PC-9 (cell line): Measurements from ENCODE around the gene IDH3G. TPM values are rescaled to one million over a fixed set of nuclear protein-coding genes. Genes with fewer than 3 reads are reported as not detected.

Experiments used
- BruUV-seq: library from RNA; stranded (reverse); fragments of 400-500 nt; replicated peaks from 2 replicates; lab custom pipeline; 2021; lab: Mats Ljungman, UMichigan
- CTCF ChIA-PET: fragments of 300-600 bp; sonication (Branson Sonifier 250); formaldehyde crosslinking; loops from one replicate; lab custom pipeline; 2022; ENCODE audit warnings: antibody characterized with exemption; lab: Charles Lee
- POLR2A ChIA-PET: fragments of 300-600 bp; sonication (Branson Sonifier 250); formaldehyde crosslinking; loops from one replicate; lab custom pipeline; 2022; ENCODE audit warnings: antibody characterized with exemption; ENCODE audit not compliant: unreplicated experiment; lab: Charles Lee
- DNase-seq, 2 experiments: peaks; one replicate each; pipeline versions ENCODE4 v3.0.0 to v3.0.0-alpha.2; 2015 to 2022; ENCODE audit warnings: mixed read lengths in 1 of 2
- H2AFZ ChIP-seq: fragments of 200-600 bp; sonication (generic); 2 replicates; pipeline ENCODE4 v1.8.1; 2017; ENCODE audit warnings: antibody characterized with exemption
- H3F3A ChIP-seq: fragments of 200-600 bp; sonication (generic); 2 replicates; pipeline ENCODE4 v1.8.1; 2017; ENCODE audit warnings: antibody characterized with exemption, mild to moderate bottlenecking, low read depth; ENCODE audit not compliant: insufficient read depth
- H3K27ac ChIP-seq: fragments of 200-600 bp; sonication (generic); 2 replicates; pipeline ENCODE4 v1.6.1; 2016; ENCODE audit warnings: mixed run types
- H3K27me3 ChIP-seq: fragments of 200-600 bp; sonication (generic); 2 replicates; pipeline ENCODE4 v1.6.1; 2016; ENCODE audit warnings: low read depth, mixed run types; ENCODE audit not compliant: insufficient read depth
- H3K36me3 ChIP-seq: fragments of 200-600 bp; sonication (generic); 2 replicates; pipeline ENCODE4 v1.6.1; 2016; ENCODE audit warnings: low read depth, mixed run types
- H3K4me1 ChIP-seq: fragments of 200-600 bp; sonication (generic); replicated peaks from 2 replicates; pipeline ENCODE4 v1.6.1; 2016; ENCODE audit warnings: mixed run types; ENCODE audit not compliant: insufficient read depth
- H3K4me2 ChIP-seq: fragments of 200-600 bp; sonication (generic); 2 replicates; pipeline ENCODE4 v1.6.1; 2017; ENCODE audit warnings: mixed run types
- H3K4me3 ChIP-seq: fragments of 200-600 bp; sonication (generic); 2 replicates; pipeline ENCODE4 v1.6.1; 2016; ENCODE audit warnings: mixed run types
- H3K79me2 ChIP-seq: fragments of 200-600 bp; sonication (generic); 2 replicates; pipeline ENCODE4 v1.6.1; 2017; ENCODE audit warnings: low read depth, mixed run types
- H3K9me2 ChIP-seq: fragments of 200-600 bp; sonication (generic); 2 replicates; pipeline ENCODE4 v1.8.1; 2017; ENCODE audit warnings: mild to moderate bottlenecking; ENCODE audit not compliant: insufficient read depth
- H3K9me3 ChIP-seq: fragments of 200-600 bp; sonication (generic); 2 replicates; pipeline ENCODE4 v1.8.1; 2016; ENCODE audit warnings: low read depth; ENCODE audit not compliant: insufficient read depth
- H4K20me1 ChIP-seq: fragments of 200-600 bp; sonication (generic); 2 replicates; pipeline ENCODE4 v1.8.1; 2017; ENCODE audit not compliant: insufficient read depth
- EZH2 ChIP-seq: fragments of 200-600 bp; sonication (generic); IDR thresholded peaks from 2 replicates; pipeline ENCODE4 v1.8.0; 2017; ENCODE audit warnings: antibody characterized with exemption, low read depth
- intact Hi-C: fragments of 100-400 bp; cut with micrococcal nuclease; formaldehyde crosslinking; loops from one replicate; pipeline ENCODE4 v1.10.0; 2022; ENCODE audit not compliant: unreplicated experiment
- total RNA-seq: library from RNA; stranded (reverse); gene quantifications from 2 replicates; pipeline ENCODE4 v1.2.3, GENCODE V29; 2021
- TF ChIP-seq, protein P1 (sequence below): fragments of 200-600 bp; sonication (generic); conservative IDR thresholded peaks from 2 replicates; pipeline ENCODE4 v1.6.1; 2017; ENCODE audit warnings: mixed run types, antibody characterized with exemption, mild to moderate bottlenecking, moderate library complexity

IDH3G gene
- total RNA-seq, 1 experiment from 2014 or later, result 63.4 TPM

DNA sequence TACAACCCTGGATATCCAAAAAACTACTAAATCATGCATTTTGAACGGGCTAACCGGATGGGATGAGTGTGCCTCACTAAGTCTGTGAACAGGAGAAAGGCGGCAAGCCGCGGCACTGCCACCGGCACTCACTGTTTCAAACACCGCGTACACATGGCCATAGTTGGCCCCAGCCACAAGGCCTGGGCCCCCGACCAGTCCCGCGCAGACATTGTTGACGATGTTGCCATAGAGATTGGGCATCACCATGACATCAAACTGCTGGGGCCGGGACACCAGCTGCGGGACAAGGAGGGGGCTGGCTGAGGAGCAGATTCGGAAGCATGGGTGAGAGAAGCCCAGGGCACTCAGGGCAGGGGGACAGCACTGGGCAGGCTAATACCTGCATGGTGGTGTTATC is 7.5 kb downstream of the IDH3G start:
- no peak overlapping the region for H3K4me3 ChIP-seq
- BruUV-seq, result no TSS peak
- intact Hi-C loops, result no loop called here
- TF ChIP-seq, protein P1, sequence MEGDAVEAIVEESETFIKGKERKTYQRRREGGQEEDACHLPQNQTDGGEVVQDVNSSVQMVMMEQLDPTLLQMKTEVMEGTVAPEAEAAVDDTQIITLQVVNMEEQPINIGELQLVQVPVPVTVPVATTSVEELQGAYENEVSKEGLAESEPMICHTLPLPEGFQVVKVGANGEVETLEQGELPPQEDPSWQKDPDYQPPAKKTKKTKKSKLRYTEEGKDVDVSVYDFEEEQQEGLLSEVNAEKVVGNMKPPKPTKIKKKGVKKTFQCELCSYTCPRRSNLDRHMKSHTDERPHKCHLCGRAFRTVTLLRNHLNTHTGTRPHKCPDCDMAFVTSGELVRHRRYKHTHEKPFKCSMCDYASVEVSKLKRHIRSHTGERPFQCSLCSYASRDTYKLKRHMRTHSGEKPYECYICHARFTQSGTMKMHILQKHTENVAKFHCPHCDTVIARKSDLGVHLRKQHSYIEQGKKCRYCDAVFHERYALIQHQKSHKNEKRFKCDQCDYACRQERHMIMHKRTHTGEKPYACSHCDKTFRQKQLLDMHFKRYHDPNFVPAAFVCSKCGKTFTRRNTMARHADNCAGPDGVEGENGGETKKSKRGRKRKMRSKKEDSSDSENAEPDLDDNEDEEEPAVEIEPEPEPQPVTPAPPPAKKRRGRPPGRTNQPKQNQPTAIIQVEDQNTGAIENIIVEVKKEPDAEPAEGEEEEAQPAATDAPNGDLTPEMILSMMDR, result no peak
- no peak for TF ChIP-seq EZH2
- H3K27me3 ChIP-seq, result no peaks in the 10 kb centered on the region
- no peak overlapping the region for H3K27ac ChIP-seq
- no peak overlapping the region for H3K4me2 ChIP-seq
- H3K79me2 ChIP-seq, result 0 out of 2 replicates have a peak, but pooled peaks cover 4% of the 10 kb centered on the region
- no peak for DNase-seq
- H3F3A ChIP-seq, result no peaks in the 10 kb centered on the region
- ChIA-PET POLR2A (no interaction called here), CTCF (no interaction called here)
- H3K9me2 ChIP-seq, result no peaks in the 10 kb centered on the region
- no peaks in the 10 kb centered on the region for H3K36me3 ChIP-seq
- H3K9me3 ChIP-seq, result no peaks in the 10 kb centered on the region
- no peak overlapping the region for H2AFZ ChIP-seq
- H4K20me1 ChIP-seq, result no peaks in the 10 kb centered on the region
- H3K4me1 ChIP-seq, result no peaks in the 10 kb centered on the region

GRCh38 chrX:153784325-153784967 is 9.7 kb downstream of the IDH3G start:
- H4K20me1 ChIP-seq, result no peaks in the 10 kb centered on the region
- H3K27me3 ChIP-seq, result no peaks in the 10 kb centered on the region
- no peaks in the 10 kb centered on the region for H3K9me2 ChIP-seq
- H3K4me1 ChIP-seq, result no peaks in the 10 kb centered on the region
- ChIA-PET POLR2A (no interaction called here), CTCF (no interaction called here)
- H3K27ac ChIP-seq, result no peak overlapping the region
- H3K36me3 ChIP-seq, result no peaks in the 10 kb centered on the region
- no peaks in the 10 kb centered on the region for H3K79me2 ChIP-seq
- no peaks in the 10 kb centered on the region for H3K9me3 ChIP-seq
- TF ChIP-seq, protein P1, result no peak
- TF ChIP-seq EZH2, result no peak
- no TSS peak for BruUV-seq
- no peak overlapping the region for H2AFZ ChIP-seq
- no peak overlapping the region for H3K4me3 ChIP-seq
- no peak overlapping the region for H3K4me2 ChIP-seq
- DNase-seq, result no peak
- intact Hi-C loops, result no loop called here
- no peaks in the 10 kb centered on the region for H3F3A ChIP-seq

DNA sequence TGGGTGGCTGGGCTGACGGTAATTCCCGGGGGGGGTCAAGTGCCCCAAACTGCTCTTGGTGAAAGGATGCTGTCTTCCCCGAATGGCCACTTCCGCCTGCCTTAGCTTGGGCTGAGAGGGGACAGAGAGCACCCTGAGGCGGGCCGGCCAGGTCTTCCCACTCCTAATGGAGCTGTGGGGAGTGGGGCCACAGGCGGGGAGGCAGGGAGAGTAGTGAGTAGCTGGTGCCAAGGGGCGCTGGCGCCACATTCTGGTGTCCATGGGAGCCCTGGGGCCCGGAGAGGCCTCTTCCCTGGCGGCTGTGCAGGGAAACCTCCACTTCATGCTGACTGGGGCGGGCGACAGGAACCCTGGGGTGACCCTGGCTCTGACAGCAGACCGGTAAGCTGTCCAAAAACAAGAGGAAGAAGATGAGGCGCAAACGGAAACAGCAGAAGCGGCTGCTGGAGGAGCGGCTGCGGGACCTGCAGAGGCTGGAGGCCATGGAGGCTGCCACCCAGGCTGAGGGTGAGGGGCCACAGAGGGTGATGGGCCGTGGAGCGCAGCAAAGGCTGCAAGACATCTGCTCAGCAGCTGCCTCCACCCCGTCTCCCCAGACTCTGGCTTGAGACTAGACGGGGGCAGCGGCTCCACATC is 10.7 kb downstream of the IDH3G start:
- no peaks in the 10 kb centered on the region for H4K20me1 ChIP-seq
- no TSS peak for BruUV-seq
- H3K4me2 ChIP-seq, result no peak overlapping the region
- no peaks in the 10 kb centered on the region for H3K4me1 ChIP-seq
- no peak overlapping the region for H2AFZ ChIP-seq
- H3K79me2 ChIP-seq, result no peaks in the 10 kb centered on the region
- ChIA-PET CTCF (no interaction called here), POLR2A (no interaction called here)
- TF ChIP-seq, protein P1, result no peak
- no peak for TF ChIP-seq EZH2
- no peak for DNase-seq
- H3K27ac ChIP-seq, result no peak overlapping the region
- intact Hi-C loops, result no loop called here
- no peak overlapping the region for H3K4me3 ChIP-seq
- no peaks in the 10 kb centered on the region for H3K27me3 ChIP-seq
- H3K9me3 ChIP-seq, result no peaks in the 10 kb centered on the region
- no peaks in the 10 kb centered on the region for H3K36me3 ChIP-seq
- no peaks in the 10 kb centered on the region for H3K9me2 ChIP-seq
- H3F3A ChIP-seq, result no peaks in the 10 kb centered on the region
